Measurements from ENCODE around the gene DNAJA3.

The DNAJA3 gene

DNA sequence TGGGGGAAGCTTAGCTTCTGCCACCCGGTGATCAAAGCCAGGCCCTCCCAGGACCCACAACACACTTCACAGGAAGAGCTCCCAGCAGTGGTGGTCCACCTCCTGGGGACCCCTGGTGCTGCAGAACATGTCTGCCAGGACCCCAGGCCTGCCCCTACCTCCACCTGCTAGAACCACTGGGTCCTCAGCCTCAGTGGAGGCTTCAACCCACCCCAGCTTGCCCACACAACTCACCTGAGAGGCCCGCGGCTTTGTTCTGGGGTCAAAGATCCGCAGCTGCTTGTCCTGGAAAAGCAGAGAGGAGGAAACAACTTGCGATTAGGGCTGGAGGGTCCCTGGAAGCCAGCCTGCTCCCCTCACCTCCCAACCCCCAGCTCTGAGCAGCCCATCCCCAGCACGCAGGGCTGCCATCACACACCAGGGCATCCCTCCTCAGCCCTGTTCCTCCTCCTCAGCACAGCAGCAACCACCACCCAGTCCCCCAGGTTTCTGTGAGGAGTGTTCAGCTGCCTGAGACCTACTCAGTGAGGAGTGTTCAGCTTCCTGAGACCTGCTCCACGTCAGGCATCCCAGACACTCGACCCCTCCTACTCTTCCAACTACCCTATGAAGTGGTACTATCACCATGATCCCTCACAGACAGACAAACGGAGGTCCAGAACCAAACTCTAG, 30.5 kb upstream of the DNAJA3 start:
- peaks cover 3% of the 10 kb centered on the region for H3K36me3 ChIP-seq (replicated peaks; ENCODE audit: low read depth, low read length)
- H3K4me2 ChIP-seq (ENCODE audit: low read length) = no peak overlapping the region
- peaks cover 7% of the 10 kb centered on the region for H3K4me1 ChIP-seq (ENCODE audit: low read length)
- H3K9me3 ChIP-seq (ENCODE audit: insufficient read depth, low read length) = no peaks in the 10 kb centered on the region
- TF ChIP-seq CTCF (IDR thresholded peaks at IDR 0.05; ENCODE audit: low read depth, low read length) (no peak), EZH2phosphoT487 (IDR thresholded peaks at IDR 0.05; ENCODE audit: low read depth) (no peak)
- no peaks in the 10 kb centered on the region for H4K20me1 ChIP-seq (ENCODE audit: insufficient read depth, low read length)
- no peak overlapping the region for H3K27ac ChIP-seq (ENCODE audit: low read length)
- no peaks in the 10 kb centered on the region for H3K27me3 ChIP-seq (ENCODE audit: low read depth, low read length)
- no peak overlapping the region for H2AFZ ChIP-seq (ENCODE audit: low read depth, low read length)
- no peaks in the 10 kb centered on the region for H3K79me2 ChIP-seq (ENCODE audit: low read length)
- no peak overlapping the region for H3K4me3 ChIP-seq (ENCODE audit: low read length)
- no peak overlapping the region for H3K9ac ChIP-seq (ENCODE audit: low read length)

- H3K9me3 ChIP-seq (ENCODE audit: insufficient read depth, low read length) = no peaks in the 10 kb centered on the region
- H3K4me1 ChIP-seq (ENCODE audit: low read length) = peaks cover 7% of the 10 kb centered on the region
- H2AFZ ChIP-seq (ENCODE audit: low read depth, low read length) = no peak overlapping the region
- H3K9ac ChIP-seq (ENCODE audit: low read length) = no peak overlapping the region
- H3K4me3 ChIP-seq (ENCODE audit: low read length) = no peak overlapping the region
- H3K36me3 ChIP-seq (replicated peaks; ENCODE audit: low read depth, low read length) = peaks cover 3% of the 10 kb centered on the region
- H4K20me1 ChIP-seq (ENCODE audit: insufficient read depth, low read length) = 0 out of 2 replicates have a peak, but pooled peaks cover 7% of the 10 kb centered on the region
- H3K27ac ChIP-seq (ENCODE audit: low read length) = no peak overlapping the region
- H3K27me3 ChIP-seq (ENCODE audit: low read depth, low read length) = no peaks in the 10 kb centered on the region
- H3K79me2 ChIP-seq (ENCODE audit: low read length) = no peaks in the 10 kb centered on the region
- no peak overlapping the region for H3K4me2 ChIP-seq (ENCODE audit: low read length)
- TF ChIP-seq EZH2phosphoT487 (IDR thresholded peaks at IDR 0.05; ENCODE audit: low read depth) = no peak
- no peak for TF ChIP-seq CTCF (IDR thresholded peaks at IDR 0.05; ENCODE audit: low read depth, low read length)
Observed at GRCh38 chr16:4399001-4399730, 26.5 kb upstream of the DNAJA3 start.

GRCh38 chr16:4401094-4401501, 24.6 kb upstream of the DNAJA3 start:
- H4K20me1 ChIP-seq (ENCODE audit: insufficient read depth, low read length) = peaks cover 11% of the 10 kb centered on the region; the same call in 1 of the 2 replicates

More at GRCh38 chr16:4401094-4401501, 24.6 kb upstream of the DNAJA3 start:
- no peak overlapping the region for H3K4me2 ChIP-seq (ENCODE audit: low read length)
- H3K79me2 ChIP-seq (ENCODE audit: low read length) = no peaks in the 10 kb centered on the region
- no peaks in the 10 kb centered on the region for H3K27me3 ChIP-seq (ENCODE audit: low read depth, low read length)
- H2AFZ ChIP-seq (ENCODE audit: low read depth, low read length) = no peak overlapping the region
- no peak for TF ChIP-seq CTCF (IDR thresholded peaks at IDR 0.05; ENCODE audit: low read depth, low read length)
- TF ChIP-seq EZH2phosphoT487 (IDR thresholded peaks at IDR 0.05; ENCODE audit: low read depth) = no peak
- no peak overlapping the region for H3K27ac ChIP-seq (ENCODE audit: low read length)
- H3K4me3 ChIP-seq (ENCODE audit: low read length) = no peak overlapping the region
- peaks cover 3% of the 10 kb centered on the region for H3K36me3 ChIP-seq (replicated peaks; ENCODE audit: low read depth, low read length)
- H3K9ac ChIP-seq (ENCODE audit: low read length) = no peak overlapping the region
- H3K9me3 ChIP-seq (ENCODE audit: insufficient read depth, low read length) = no peaks in the 10 kb centered on the region
- peaks cover 7% of the 10 kb centered on the region for H3K4me1 ChIP-seq (ENCODE audit: low read length)
